HG03439 (cell line): ENCODE data around the gene DMP1.

ENCODE experiments used
- ATAC-seq: cut with Tn5 transposase; IDR thresholded peaks from one replicate; pipeline ENCODE4 v1.9.1; 2021; ENCODE audit warnings: mild to moderate bottlenecking, moderate library complexity; ENCODE audit not compliant: unreplicated experiment

DMP1 gene

GRCh38 chr4:87649980-87650379, at the start of gene DMP1:
Gene DMP1 (plus strand): TSS chr4:87650280. CDS start chr4:87656493, 6,213 bp downstream.
- no peak for ATAC-seq

GRCh38 chr4:87601361-87601760, 48.7 kb upstream of the DMP1 start:
- no peak for ATAC-seq

DNA sequence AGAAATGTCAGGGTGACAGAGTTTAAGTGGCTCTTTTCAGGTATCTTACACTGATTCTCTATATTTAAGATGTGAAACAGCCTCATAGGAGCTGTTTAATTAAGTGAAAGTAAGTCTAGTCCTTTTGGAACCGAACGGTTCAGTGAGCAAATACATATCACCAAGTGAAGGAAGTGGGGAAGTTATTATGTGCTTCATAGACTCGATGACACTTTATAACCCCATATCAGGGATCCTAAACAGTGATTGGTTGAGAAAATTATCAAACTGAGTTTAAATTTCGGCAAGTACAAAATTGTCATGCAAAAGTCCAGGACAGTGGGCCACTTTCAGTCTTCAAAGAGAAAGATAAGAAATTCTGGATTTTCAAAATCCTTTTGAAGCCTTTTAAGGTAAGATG, 41.9 kb upstream of the DMP1 start, which contains the start of gene DSPP:
Gene DSPP, plus strand, starts transcription at position 301 of the 400 bp plus-strand sequence. CDS start 2,380 bp downstream, outside the sequence.
- ATAC-seq = no peak

GRCh38 chr4:87614292-87614890, 35.7 kb upstream of the DMP1 start:
- ATAC-seq = no peak

GRCh38 chr4:87616268-87616667, 33.8 kb upstream of the DMP1 start:
- no peak for ATAC-seq

DNA sequence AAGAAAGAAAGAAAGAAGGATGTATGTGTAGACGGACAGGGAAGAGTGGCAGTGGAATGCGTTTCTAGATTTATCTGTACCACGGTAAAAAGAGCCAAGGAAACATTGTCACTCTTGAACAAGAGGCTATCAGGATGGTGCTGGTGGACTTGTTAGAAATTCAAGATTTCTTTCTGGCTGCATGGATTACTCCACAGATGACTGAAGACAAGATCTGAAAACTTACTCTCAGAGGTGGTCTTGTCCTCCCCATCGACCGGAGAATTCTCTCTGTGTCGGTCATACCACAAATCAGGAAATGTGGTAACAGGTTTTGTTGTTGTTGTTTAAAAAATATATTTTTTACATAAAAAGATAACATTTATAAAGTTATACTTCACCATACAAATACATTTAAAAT, 30.0 kb upstream of the DMP1 start:
- no peak for ATAC-seq

- no peak for ATAC-seq
These were observed 29.6 kb upstream of the DMP1 start for GRCh38 chr4:87620491-87620890.

- no peak for ATAC-seq
These were observed 27.8 kb upstream of the DMP1 start for GRCh38 chr4:87622303-87622702.

DNA sequence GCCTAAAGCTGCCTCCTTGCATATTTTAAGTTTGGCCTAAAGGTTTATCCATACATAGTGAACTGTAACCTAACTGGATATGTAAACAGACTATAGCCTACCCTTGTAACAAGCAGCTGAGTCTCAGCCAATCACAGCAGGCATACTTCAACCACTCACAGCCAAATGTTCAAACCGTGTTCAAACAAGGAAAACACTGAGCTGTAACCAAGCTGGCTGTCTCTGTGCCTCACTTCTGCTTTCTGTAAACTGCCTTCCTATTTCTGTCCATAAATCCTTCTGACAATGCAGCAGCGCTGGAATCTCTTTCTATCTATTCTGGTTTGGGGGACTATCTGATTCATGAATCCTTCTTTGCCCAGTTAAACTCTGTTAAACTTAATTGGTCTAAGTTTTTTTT, 25.4 kb upstream of the DMP1 start:
- no peak for ATAC-seq

GRCh38 chr4:87631668-87632067, 18.4 kb upstream of the DMP1 start:
- no peak for ATAC-seq

GRCh38 chr4:87632469-87632868, 17.6 kb upstream of the DMP1 start:
- ATAC-seq = no peak

GRCh38 chr4:87633243-87633642, 16.8 kb upstream of the DMP1 start:
- no peak for ATAC-seq

DNA sequence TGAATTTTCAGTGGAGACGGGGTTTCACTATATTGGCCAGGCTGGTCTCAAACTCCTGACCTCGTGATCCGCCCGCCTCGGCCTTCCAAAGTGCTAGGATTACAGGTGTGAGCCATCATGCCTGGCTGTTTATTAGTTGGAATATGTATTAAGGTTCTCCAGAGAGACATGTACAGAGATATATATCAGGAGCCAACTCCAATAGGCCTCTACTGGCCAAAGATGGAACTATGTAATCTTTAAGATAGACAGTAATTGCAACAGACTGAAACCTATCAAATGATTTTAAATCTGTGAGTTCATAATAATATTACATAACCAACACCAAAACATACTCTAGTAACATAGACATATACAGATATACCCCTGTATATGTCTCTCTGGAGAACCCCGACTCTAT, 5.8 kb upstream of the DMP1 start:
- ATAC-seq = no peak

DNA sequence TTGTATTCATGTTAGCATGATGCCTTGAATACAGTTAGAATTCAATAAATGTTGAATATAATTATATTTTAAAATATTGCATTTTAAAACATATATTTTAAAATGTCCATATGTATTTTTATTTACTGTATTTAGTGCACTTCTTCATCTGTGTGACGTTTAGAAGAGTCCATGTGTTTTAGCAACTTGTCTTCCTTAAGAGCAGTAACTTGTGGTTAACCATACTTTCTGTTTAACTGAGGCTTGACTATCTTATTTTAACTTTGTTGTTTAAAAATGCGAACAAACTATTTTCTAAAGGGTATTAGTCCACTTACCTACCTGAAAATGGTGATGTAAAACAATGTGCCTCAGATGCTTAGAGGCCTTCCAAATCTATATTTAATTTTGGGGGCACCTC, 858 bp downstream of the DMP1 start:
- no peak for ATAC-seq

GRCh38 chr4:87651941-87652340, 1.9 kb downstream of the DMP1 start:
- no peak for ATAC-seq

DNA sequence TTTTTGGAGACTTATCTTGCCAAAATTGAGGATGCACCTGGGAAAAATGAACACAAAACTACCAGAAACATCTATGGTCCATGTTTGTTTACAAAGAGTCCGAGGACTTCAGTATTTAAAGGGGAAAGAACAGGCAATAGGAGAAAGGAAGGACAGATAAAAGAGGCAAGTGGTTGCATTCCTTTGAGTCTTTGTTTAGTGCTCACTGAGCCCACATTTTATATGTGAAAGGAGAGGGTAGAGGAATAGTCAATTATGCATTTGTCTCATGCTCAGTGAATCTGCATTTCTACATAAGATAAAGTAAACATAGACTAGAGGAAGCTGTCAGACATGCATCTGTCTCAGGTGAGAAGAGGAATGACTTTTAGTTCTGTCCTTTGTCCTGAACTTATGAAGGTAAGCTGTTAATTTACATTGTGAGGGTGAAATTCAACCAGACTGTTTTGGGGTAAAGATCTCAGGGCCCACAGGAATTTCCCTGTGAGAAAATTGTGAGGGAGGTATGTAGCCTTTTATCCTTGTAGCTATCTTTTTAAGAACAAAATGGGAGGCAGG, 4.5 kb downstream of the DMP1 start:
- no peak for ATAC-seq

- no peak for ATAC-seq
These were observed 7.4 kb downstream of the DMP1 start for GRCh38 chr4:87657525-87657924.

GRCh38 chr4:87659247-87659931, 9.3 kb downstream of the DMP1 start:
- no peak for ATAC-seq

- no peak for ATAC-seq
These were observed 12.8 kb downstream of the DMP1 start for GRCh38 chr4:87662871-87663270.

DNA sequence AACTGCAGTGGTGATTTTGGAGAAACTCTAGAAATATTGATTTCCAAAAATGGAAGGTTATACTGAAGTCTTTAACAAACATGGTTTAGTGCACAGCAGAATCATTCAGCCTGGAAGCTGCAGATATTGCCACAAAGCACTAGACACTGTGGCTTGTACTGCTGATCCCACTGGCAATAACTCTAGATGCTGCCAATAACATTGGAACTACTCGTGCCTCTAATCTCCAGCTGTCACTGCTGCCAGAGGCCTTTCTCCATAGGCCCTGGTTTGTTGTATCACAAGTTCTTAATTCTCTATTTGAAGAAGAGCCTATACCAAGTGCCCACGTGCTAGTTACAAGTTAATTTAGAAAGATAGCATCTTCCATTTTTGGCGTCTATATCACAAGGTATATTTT, 19.3 kb downstream of the DMP1 start:
- no peak for ATAC-seq

GRCh38 chr4:87677731-87678130, 27.7 kb downstream of the DMP1 start:
- ATAC-seq = peak; percentile 96

GRCh38 chr4:87679449-87680169, 29.5 kb downstream of the DMP1 start:
- ATAC-seq = no peak
